HG03571 (cell line): ENCODE data around the gene RAPGEF3.

Experiments used
- ATAC-seq: cut with Tn5 transposase; IDR thresholded peaks from one replicate; pipeline ENCODE4 v1.9.1; 2021; ENCODE audit not compliant: unreplicated experiment

Gene RAPGEF3

GRCh38 chr12:47777151-47777550, 18.5 kb upstream of the RAPGEF3 start:
- no peak for ATAC-seq

GRCh38 chr12:47776471-47777143, 17.9 kb upstream of the RAPGEF3 start:
- ATAC-seq: no peak

GRCh38 chr12:47775100-47775911, 16.6 kb upstream of the RAPGEF3 start:
- no peak for ATAC-seq

GRCh38 chr12:47774663-47775062, 16.0 kb upstream of the RAPGEF3 start:
- ATAC-seq: no peak

- ATAC-seq: no peak
These were observed 15.3 kb upstream of the RAPGEF3 start for GRCh38 chr12:47773858-47774580.

GRCh38 chr12:47773062-47773857, 14.6 kb upstream of the RAPGEF3 start, which contains the start of gene SLC48A1:
Gene SLC48A1, plus strand, starts transcription at chr12:47773238. Its CDS starts 67 bp downstream, at chr12:47773305.
- peak; percentile 82 for ATAC-seq

- no peak for ATAC-seq
These were observed 14.0 kb upstream of the RAPGEF3 start for GRCh38 chr12:47772738-47773061.

- ATAC-seq: no peak
These were observed 13.5 kb upstream of the RAPGEF3 start for GRCh38 chr12:47772094-47772660.

- ATAC-seq: no peak
These were observed 12.6 kb upstream of the RAPGEF3 start for GRCh38 chr12:47771304-47771703.

GRCh38 chr12:47770086-47770726, 11.5 kb upstream of the RAPGEF3 start:
- ATAC-seq: no peak

- no peak for ATAC-seq
These were observed 10.8 kb upstream of the RAPGEF3 start for GRCh38 chr12:47769234-47770085.

- ATAC-seq: no peak
These were observed 9.7 kb upstream of the RAPGEF3 start for GRCh38 chr12:47768323-47768811.

- ATAC-seq: no peak
These were observed 8.6 kb upstream of the RAPGEF3 start for GRCh38 chr12:47767216-47767724.

- no peak for ATAC-seq
These were observed 8.0 kb upstream of the RAPGEF3 start for GRCh38 chr12:47766502-47767215.

GRCh38 chr12:47763481-47764346, 5.0 kb upstream of the RAPGEF3 start:
- no peak for ATAC-seq

- no peak for ATAC-seq
These were observed 4.3 kb upstream of the RAPGEF3 start for GRCh38 chr12:47762850-47763465.

- ATAC-seq: no peak
These were observed 171 bp downstream of the RAPGEF3 start for GRCh38 chr12:47758584-47758833.
